Osteocyte (in vitro differentiated cells): ENCODE measurements around the gene CACNA1C. TPM values are rescaled to one million over a fixed set of nuclear protein-coding genes. Genes with fewer than 3 reads are reported as not detected.

ENCODE experiments used
- DNase-seq: peaks from one replicate; pipeline ENCODE4 v3.0.0; 2021; ENCODE audit warnings: mixed read lengths; ENCODE audit not compliant: unreplicated experiment; ENCODE audit errors: extremely low spot score
- H3K27ac Mint-ChIP-seq: one replicate; pipeline ENCODE4 v1.8.0; 2021; ENCODE audit warnings: mild to moderate bottlenecking, mixed read lengths; ENCODE audit not compliant: unreplicated experiment
- H3K27me3 Mint-ChIP-seq: one replicate; pipeline ENCODE4 v1.8.0; 2021; ENCODE audit warnings: mixed read lengths; ENCODE audit not compliant: unreplicated experiment
- H3K36me3 Mint-ChIP-seq: one replicate; pipeline ENCODE4 v1.8.0; 2021; ENCODE audit warnings: mixed read lengths; ENCODE audit not compliant: unreplicated experiment
- H3K4me1 Mint-ChIP-seq: one replicate; pipeline ENCODE4 v1.8.0; 2021; ENCODE audit warnings: mixed read lengths; ENCODE audit not compliant: unreplicated experiment
- H3K4me3 Mint-ChIP-seq: one replicate; pipeline ENCODE4 v1.8.0; 2021; ENCODE audit warnings: mild to moderate bottlenecking, moderate library complexity, mixed read lengths; ENCODE audit not compliant: unreplicated experiment
- H3K9me3 Mint-ChIP-seq: one replicate; pipeline ENCODE4 v1.8.0; 2021; ENCODE audit warnings: mixed read lengths; ENCODE audit not compliant: unreplicated experiment
- CTCF ChIP-seq: fragments of 200-600 bp; sonication (generic); IDR thresholded peaks from 2 replicates; pipeline ENCODE4 v1.5.0; 2021; ENCODE audit warnings: antibody characterized with exemption, mild to moderate bottlenecking, moderate library complexity
- total RNA-seq: library from RNA; stranded (reverse); gene quantifications from 2 replicates; pipeline ENCODE4 v1.2.1, GENCODE V29; 2021

CACNA1C gene
- total RNA-seq, 1 donor from 2014 or later = 67.4 TPM

GRCh38 chr12:2332947-2333346, 280.2 kb downstream of the CACNA1C start:
- Mint-ChIP-seq H3K4me1 (peaks cover 82% of the 10 kb centered on the region), H3K4me3 (no peak overlapping the region), H3K27me3 (no peaks in the 10 kb centered on the region), H3K9me3 (no peaks in the 10 kb centered on the region), H3K27ac (peak overlapping the region; percentile 88), H3K36me3 (peaks cover 2% of the 10 kb centered on the region)
- DNase-seq = no peak
- no peak for TF ChIP-seq CTCF

GRCh38 chr12:2333491-2334195, 280.9 kb downstream of the CACNA1C start:
- Mint-ChIP-seq H3K4me3 (no peak overlapping the region), H3K4me1 (peaks cover 84% of the 10 kb centered on the region), H3K9me3 (no peaks in the 10 kb centered on the region), H3K27me3 (no peaks in the 10 kb centered on the region), H3K36me3 (peaks cover 2% of the 10 kb centered on the region), H3K27ac (peak overlapping the region; percentile 88)
- no peak for DNase-seq
- TF ChIP-seq CTCF = no peak

GRCh38 chr12:2334271-2334670, 281.5 kb downstream of the CACNA1C start:
- H3K4me1 Mint-ChIP-seq = peaks cover 84% of the 10 kb centered on the region
- peak overlapping the region; percentile 88 for H3K27ac Mint-ChIP-seq
- no peak overlapping the region for H3K4me3 Mint-ChIP-seq
- H3K27me3 Mint-ChIP-seq = no peaks in the 10 kb centered on the region
- peaks cover 2% of the 10 kb centered on the region for H3K36me3 Mint-ChIP-seq
- TF ChIP-seq CTCF = no peak
- DNase-seq = no peak
- H3K9me3 Mint-ChIP-seq = no peaks in the 10 kb centered on the region

GRCh38 chr12:2334689-2335088, 281.9 kb downstream of the CACNA1C start:
- Mint-ChIP-seq H3K4me3 (no peak overlapping the region), H3K36me3 (peaks cover 2% of the 10 kb centered on the region), H3K9me3 (no peaks in the 10 kb centered on the region), H3K27ac (peak overlapping the region; percentile 100), H3K4me1 (peaks cover 83% of the 10 kb centered on the region), H3K27me3 (no peaks in the 10 kb centered on the region)
- DNase-seq = no peak
- no peak for TF ChIP-seq CTCF

- H3K27me3 Mint-ChIP-seq = no peaks in the 10 kb centered on the region
- TF ChIP-seq CTCF = no peak
- H3K4me1 Mint-ChIP-seq = peaks cover 85% of the 10 kb centered on the region
- H3K27ac Mint-ChIP-seq = peak overlapping the region; percentile 100
- H3K4me3 Mint-ChIP-seq = no peak overlapping the region
- no peaks in the 10 kb centered on the region for H3K9me3 Mint-ChIP-seq
- no peak for DNase-seq
- H3K36me3 Mint-ChIP-seq = peaks cover 2% of the 10 kb centered on the region
Measured at GRCh38 chr12:2335109-2335508, 282.3 kb downstream of the CACNA1C start.
